Forelimb muscle (tissue), 1 donor: ENCODE results near the gene TRPC4. TPM values are rescaled to one million over a fixed set of nuclear protein-coding genes. Genes with fewer than 3 reads are reported as not detected.

Source experiments
- DNase-seq: peaks from one replicate; pipeline ENCODE4 v3.0.0-alpha.2; 2013; ENCODE audit warnings: low read depth
- polyA plus RNA-seq: library from polyadenylated mRNA; unstranded; fragments of 120-200 nt; gene quantifications from one replicate; pipeline ENCODE4 v1.2.1, GENCODE V29; 2013; ENCODE audit not compliant: insufficient read length

TRPC4 gene
- polyA plus RNA-seq, 1 donor: 0.37 TPM

DNA sequence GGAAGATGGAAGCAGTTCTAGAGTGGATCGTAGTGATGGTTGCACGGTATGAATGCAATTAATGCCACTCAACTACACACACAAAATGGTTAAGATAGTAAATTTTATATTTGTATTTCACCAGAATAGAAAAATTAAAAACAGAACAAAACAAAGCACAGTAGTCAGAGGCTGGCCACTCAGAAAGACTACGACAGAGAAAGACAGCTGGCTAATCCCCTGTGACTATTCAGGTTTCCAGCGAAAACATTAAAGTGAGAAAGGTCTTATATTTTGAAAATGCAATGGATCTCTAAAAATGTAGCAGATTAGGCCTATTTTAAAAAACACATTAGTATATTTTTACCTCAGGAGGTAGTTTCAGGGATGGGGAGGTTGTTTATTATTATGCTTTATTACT lies 139.7 kb downstream of the TRPC4 start:
- DNase-seq: no peak

DNA sequence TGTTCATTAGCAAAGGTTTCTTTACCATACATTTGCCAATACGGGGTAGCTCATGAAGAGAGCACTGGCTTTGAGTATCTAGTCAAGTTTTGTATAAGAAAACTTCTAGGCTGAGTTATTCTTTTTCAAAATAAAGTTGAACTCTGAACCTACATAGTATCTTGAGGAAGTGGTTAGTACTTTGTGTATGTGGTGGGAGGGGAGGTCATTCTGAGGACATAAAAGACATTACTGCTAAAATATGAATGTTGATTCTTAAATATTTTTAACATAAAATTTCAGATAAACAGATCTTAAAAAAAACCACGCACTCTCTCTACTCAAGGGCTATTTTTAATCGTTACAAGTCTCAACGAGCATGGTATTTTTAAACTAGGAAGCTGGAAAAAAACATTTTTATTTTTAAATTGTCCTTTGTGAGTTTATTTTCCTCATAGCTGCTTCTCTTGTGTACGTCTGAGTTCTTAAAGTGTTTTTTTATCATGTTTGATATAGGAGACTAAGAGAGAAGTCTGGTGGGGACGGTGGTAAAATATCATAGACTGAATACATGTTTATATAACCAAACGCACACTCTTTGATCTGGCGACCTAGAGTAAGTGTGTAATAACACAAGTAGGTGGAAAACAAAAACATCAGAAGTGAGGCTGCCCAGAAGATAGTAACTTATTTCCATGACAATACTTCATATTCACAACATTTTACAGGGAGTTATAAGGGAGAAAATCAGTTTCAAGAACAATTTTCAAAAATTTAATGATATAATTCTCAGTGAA lies 153.0 kb downstream of the TRPC4 start:
- DNase-seq: no peak

DNA sequence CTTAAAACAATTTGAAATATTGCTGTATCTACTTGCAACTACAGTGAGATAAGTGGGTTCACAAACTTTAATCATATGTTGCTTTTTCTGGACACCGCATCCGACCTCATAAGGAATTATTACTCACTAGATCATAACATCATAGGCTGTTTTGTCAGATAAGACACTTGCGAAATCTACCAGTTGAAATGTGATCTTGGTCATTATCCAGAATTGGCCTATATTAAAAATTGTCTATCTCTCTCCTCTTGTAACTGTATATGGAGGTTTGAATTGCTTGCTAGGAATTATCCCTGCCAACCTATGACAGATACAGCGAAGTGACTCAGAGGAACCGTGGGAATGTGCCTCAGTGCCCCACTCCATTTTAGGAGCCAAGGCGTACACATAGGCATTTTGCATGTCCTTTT lies 154.0 kb downstream of the TRPC4 start:
- no peak for DNase-seq

DNA sequence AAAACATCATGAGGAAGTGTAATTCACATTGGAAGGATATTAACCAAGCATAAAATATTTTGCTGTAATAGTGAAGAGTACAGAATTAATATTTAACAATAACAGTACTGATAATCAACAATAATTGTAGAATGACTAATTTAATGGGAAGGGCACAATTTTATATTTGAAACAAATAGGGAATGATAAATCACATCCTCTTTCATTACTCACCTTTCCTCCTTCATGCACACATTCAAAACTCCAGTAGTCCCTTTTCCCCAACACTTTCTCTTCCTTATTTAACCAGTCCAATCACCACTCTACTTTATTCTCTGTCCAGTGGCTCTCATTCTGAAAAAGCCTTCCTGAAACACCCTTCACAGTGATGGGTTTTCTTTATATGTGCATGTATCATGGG lies 160.3 kb downstream of the TRPC4 start:
- DNase-seq: no peak

DNA sequence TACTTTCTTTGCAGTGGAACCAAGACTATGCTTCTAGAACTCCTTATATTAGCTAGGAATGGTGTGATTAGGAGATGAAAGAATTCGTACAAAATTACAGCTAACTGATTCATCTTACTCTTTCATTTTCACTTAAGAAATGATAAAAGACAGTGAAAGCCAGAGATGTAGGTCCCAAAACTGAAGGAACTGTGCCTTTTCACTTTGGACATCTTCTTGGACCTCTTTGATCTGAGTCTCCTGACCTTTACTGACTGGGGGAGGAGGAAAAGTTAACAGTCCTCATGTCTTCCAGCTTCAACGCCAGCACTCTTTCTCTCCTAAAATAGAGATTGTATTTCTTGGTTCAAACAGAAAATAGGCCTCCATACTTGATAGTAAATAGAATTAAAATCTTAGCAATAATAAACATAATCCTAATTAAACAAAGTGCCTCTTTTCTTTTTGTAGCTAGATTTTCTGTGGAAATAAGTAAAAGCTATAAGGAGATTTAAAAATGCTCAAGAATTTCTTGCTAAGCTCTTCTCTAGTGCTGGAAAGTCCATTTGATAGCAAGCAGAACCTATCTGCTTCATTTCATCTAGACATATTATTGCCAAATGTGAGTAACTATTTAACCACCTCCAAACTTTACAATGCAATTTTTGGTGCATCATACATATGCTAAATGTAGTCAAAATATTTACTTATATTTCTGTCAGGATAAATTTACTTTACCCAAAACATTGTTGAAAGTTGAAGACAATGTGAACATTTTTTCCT lies 161.7 kb downstream of the TRPC4 start:
- DNase-seq: no peak

DNA sequence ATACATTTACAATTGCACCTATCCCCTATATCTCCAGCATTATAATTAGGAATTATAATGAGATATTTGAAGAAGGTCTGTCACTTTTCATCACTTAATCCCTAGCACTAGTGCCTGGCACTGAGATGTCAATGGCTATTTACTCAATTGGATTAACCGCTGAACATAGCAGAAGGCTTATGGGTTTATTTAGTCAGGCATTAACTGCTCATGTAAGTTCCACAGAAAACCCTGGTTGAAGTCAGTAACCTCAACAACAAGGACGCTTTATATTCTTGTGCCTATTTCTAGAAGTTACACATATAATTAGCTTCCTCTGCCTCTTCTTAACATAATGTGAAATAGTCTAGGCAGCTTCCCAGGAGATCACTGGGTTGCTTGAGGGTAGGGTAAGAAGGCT lies 163.5 kb downstream of the TRPC4 start:
- no peak for DNase-seq

DNA sequence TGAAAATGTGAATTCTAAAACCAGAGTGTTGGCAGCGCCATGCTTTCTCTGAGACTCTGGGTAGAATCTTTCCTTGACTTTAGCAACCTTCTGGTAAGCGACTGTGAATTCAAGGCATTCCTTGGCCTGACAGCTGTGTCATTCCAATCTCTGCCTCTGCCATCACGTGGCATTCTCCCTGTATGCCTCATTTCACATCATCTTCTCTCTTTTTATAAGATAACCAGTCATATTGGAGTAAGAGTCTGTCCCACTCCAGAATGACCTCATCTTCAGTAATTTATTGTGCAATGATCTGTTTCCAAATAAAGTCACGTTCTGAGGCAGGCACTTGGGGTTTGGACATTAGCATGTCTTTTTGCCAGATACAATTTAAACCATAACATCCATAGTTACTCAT lies 167.6 kb downstream of the TRPC4 start:
- DNase-seq: no peak

DNA sequence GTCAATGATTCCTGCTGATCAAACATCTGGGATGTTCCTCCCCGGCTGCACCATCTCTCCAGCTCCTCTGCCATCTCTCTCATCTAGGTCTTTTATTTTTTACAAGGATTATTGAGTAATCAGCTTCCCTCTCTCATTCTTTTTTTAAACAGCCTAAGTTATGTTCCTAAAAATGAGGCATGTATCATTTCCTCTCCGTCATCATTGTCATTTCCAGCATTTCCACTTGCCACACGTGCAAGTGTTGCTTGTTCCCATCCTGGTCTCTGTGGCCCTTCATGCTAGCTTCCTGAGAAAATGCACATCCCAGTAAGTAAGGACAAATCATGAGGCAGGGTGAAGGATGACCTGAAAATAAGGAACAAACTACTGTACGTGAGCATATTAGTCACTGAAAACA lies 168.3 kb downstream of the TRPC4 start:
- DNase-seq: no peak

DNA sequence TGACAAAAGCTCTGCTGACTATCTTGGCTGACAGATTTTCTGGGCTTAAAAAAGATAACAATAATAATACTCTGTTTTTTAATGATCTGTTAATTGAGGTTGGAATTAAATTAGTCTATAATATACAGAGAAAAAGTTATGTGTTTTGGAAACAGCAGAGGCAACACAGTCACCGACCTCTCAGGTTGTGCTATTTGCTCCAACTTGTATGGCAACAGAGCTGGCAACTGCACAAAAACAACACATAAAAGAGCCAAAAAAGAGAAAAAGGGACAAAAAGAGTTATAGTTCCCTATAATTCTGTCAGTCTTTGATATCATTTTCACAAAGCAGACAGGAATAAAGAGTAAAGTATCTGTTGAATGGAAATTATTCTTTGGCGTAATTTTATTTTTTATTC lies 168.7 kb downstream of the TRPC4 start:
- DNase-seq: no peak

DNA sequence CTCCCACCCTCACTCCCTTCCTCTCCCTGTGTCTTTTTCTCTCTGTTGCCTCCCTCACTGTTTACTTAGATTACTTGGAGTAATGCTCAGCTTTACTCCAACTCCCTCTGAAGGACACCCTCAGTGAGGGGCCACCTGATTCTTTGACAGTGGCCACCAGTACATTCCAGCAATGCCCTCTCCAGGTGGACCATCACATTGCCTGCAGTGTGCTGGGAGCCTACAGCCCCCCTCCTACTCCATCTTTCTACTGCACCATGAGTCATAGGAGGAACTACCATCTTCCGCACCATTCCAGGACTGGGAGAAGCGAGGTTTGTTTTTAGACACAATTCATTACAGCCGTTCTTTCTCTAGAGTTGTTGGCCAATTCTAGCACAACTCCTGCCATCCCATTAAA lies 174.4 kb downstream of the TRPC4 start:
- no peak for DNase-seq

DNA sequence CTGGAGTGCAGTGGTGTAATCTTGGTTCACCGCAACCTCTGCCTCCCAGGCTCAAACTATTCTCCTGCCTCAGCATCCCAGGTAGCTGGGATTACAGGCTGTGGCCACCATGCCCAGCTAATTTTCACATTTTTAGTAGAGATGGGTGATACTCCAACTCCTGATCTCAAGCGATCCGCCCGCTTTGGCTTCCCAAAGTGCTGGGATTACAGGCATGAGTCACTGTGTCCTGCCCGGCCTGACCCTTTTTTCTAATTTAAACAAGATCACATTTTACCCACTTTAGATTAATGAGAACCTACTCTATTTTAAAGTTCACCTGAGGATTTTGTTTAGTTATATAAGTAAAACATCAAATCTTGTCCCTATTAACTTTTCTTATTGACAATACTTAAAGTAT lies 179.2 kb downstream of the TRPC4 start:
- no peak for DNase-seq

DNA sequence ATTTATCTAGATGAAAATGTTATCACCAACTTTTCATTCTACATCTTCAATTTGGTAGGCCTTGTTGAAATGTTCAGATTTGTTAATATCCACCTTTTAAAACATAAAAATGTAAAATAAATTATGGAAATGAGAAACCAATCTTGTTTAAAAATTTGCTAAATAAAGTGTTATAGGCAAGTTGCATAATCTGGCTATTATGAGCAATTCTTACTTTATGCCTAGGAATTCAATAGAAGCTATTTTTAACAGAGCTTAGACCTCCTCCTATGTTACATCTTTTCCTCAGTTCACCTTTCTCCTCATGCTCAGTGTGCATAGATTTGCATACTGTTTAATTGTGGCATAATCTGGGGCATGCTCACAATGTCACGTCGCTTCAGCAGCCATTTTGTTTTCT lies 183.1 kb downstream of the TRPC4 start:
- no peak for DNase-seq

DNA sequence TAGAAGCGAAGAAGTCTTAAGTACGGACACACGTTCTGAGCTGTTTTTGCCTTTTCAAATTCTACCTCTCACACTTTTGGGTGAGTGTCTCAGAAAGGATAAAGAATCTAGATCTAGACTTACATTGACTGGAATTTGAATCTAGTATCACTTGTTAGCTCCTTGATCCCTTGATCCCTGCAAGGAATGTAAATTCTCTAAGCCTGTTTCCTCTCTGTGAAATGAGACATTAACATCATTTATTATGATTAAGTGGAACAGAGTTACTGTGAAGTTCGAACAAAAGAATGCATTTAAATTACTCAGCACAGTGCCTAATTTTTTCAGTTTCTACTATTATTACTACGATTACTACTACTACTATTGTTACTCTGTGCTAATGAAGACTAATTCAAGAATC lies 184.4 kb downstream of the TRPC4 start:
- no peak for DNase-seq

DNA sequence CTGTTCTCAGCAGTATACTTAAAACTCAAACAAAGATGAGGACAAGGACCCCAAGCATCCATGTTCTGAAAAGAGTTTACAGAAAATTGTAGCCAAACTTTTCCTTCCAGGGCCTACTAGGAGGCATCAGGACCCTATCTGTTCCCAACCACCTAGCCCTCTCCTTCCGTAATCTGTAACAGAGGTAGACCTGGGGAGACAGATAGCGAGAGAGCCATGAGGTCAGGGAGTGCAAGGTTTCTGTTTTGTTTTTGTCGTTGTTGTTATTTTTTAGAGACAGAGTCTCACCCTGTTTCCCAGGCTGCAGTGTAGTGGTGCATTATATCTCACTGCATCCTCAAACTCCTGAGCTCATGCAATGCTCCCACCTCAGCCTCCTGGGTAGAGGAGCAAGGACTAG lies 187.1 kb downstream of the TRPC4 start:
- no peak for DNase-seq

DNA sequence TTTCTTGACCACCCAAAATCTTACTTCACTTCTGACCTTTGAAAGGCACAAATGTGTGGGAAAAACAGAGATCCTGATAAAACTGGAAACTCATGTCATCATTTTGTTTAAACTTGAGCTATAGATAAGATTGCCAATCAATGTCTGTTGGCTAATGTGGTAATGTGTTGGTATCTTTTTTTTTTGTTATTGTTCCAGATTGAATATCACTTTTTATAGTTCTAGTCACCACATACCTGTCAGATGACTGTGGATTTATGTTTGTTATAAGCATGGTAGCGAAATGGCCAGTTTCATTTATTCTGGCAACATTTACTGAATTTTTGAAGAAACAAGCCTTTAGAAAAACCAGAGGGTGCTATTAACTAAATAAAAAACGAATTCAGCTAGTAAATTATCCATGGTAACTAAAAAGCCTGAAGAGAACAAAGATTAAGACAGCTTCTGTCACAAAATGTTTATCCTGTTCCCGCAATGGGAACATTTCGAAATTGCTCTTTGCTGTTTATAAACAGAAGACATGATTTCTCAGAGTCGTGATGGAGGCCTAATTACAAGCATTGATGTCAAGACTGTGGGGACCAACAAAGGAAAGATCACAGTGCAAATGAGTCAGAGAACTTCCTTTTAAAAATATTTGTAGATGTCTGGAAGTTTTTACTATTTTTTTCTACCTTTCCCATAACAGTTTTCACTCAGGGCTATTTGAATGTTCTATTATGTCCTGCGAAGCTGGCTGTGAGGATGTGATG lies 188.1 kb downstream of the TRPC4 start:
- no peak for DNase-seq

DNA sequence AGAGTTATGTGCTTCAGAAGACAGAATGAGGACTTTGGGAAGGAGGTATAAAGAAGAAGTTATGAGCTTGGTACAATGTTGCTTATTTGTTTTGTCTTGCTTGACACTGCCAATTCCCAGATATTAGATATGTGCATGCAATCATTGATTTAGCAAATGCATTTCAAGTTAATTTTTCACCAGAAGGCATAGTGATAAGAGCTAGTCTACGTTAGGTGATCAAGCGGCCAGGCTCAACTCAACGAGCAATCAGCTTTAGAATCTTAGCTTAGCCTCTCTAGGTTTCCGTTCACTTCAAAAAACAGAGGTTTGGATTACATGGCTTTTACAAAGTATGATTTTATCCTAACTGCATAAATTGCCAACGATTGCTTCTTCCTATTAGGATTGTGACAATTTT lies 189.4 kb downstream of the TRPC4 start:
- DNase-seq: no peak

DNA sequence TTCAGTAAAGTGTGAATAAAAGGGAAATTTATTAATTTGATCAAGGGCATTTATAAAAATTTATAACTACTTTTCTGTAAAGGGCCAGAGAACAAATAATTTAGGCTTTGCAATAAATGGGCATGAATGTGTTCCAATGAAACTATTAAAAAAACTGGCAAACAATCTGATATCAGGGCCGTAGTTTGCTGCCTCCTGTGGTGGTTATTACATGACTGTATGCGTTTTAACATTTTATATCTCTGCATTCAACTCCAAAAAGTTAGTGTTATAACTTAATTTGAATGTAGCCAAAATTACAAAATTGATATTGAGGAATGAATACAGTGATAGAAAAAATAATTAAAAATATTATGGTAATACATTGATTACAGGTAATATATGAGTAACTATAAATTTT lies 190.5 kb downstream of the TRPC4 start:
- DNase-seq: no peak

DNA sequence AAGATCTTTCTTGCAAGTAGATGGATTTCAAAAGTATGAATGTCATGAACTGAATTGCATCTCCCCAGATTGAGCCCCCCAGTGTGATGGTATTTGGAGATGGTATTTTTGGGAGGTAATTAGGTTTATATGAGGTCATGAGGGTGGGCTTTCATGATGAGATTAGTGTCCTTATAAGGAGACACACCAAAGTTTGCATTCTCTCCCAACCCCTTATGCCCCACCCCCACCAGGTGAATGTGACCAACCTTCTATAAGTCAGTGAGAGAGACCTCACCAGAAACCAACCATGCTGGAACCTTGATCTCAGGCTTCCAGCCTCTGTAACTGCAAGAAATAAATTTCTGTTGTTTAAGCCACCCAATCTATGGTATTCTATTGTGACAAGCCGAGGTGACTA lies 199.7 kb downstream of the TRPC4 start:
- DNase-seq: no peak

DNA sequence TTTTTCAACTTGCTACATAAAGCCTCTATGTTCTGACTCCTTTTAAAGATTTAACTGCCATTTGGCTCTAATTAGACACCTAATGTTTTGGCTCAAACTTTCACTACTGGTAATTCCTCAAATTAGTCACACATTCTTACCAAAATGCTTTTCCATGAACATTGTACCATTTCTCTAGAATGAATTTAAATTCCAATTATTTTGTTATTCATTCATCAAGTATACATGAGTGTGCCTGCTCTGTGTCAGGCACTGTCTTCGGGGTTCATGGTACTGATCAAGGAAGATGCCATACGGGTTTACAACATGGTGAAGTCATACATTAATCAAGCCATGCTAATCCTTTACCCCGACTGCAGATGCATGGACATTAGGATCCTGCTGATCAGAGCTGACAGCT lies 201.9 kb downstream of the TRPC4 start:
- no peak for DNase-seq

DNA sequence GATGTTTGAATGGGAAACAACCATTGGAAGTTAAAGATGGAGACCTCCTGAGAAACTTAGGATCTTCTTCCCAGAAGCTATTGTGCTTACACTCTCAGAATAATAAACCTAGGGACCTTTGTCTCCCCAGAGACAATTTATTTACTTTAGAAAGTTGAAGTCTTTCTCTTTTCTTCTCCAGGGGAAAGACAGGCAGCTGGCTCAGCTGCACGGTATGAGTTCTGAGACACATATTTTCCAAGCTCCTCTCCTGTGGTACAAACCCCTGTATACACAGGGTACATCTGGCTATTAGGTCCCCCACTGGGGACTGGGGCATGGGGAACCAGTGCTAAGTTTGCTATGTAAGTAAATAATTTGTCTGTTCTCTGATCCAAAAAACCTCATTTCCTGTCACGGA lies 203.5 kb downstream of the TRPC4 start:
- DNase-seq: no peak

DNA sequence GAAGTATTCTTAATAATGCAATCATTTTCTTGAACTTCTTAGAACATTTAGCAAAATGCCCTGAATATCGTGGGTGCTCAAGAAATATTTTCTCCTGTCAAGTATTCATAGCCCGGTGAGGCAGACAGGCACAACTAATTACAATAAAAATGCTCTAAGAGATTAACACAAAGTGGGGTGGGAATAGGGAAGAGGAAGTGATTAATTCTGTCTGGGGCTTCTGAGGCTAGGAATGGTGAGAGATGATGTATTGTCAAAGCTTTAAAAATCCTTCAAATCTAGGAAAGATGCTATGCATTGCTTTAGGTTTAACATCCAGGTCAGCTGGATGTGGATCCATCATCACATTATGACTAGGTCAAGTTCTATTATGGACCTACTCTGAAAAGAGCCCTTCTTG lies 204.2 kb downstream of the TRPC4 start:
- DNase-seq: no peak

DNA sequence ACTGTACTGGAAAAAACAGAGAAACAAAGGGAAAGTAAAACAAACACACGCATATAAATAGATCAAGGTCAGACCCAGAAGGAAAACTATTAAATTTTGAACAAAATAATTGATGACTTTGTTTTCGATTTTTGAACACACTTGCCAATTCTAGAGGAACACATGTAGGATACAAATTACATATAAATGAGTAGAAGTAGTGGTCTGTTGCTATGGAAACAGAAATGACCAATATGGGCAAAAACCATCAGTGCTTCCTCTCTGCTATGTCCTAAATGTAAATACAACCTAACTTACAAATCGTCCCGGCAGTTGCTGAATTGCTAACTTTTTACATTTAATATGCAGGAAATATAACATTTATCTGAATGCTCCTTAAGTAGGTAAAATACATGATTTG lies 205.8 kb downstream of the TRPC4 start:
- no peak for DNase-seq

DNA sequence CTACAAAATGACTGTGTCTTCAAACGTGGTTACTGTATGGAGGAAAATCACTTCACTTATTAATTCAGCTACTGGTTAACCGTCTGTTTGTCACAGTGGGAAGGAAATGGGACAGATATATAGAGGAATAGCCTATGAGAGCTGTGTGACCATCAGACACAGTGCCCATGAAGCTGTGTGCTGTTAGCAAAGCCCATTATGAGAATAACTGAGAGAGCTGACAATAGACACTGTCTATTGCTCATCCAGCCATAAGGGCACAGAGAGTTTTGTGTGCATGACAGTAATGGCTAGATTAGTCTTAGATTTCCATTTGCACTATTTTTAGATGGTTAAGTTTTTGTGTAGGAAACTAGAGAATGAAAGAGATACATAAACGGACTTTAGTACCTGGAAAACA lies 206.9 kb downstream of the TRPC4 start:
- no peak for DNase-seq
